Stimulated activated memory B cell treated with anti-CD40 and anti-IgM and Interleukin-4, amounts not matched to agents 10 μg/mL and 1 μg/mL and 100 μg/mL, for 72 hours (primary cell): Measurements from ENCODE around the gene LMF2.

Experiments
- ATAC-seq: fragments of 150-1000 bp; cut with Tn5 transposase; 2 replicates; pipeline ENCODE4 v1.10.0; 2021
- H3K27ac Mint-ChIP-seq: one replicate; pipeline ENCODE4 v1.8.0; 2022; ENCODE audit warnings: mild to moderate bottlenecking, mixed read lengths
- H3K27me3 Mint-ChIP-seq: one replicate; pipeline ENCODE4 v1.8.0; 2022; ENCODE audit warnings: mixed read lengths
- H3K36me3 Mint-ChIP-seq: one replicate; pipeline ENCODE4 v1.8.0; 2022; ENCODE audit warnings: mixed read lengths
- H3K4me1 Mint-ChIP-seq: one replicate; pipeline ENCODE4 v1.8.0; 2022; ENCODE audit warnings: mixed read lengths
- H3K4me3 Mint-ChIP-seq: one replicate; pipeline ENCODE4 v1.8.0; 2022; ENCODE audit warnings: mild to moderate bottlenecking, moderate library complexity, mixed read lengths
- H3K9me3 Mint-ChIP-seq: one replicate; pipeline ENCODE4 v1.8.0; 2022; ENCODE audit warnings: mixed read lengths

LMF2 gene, protein sequence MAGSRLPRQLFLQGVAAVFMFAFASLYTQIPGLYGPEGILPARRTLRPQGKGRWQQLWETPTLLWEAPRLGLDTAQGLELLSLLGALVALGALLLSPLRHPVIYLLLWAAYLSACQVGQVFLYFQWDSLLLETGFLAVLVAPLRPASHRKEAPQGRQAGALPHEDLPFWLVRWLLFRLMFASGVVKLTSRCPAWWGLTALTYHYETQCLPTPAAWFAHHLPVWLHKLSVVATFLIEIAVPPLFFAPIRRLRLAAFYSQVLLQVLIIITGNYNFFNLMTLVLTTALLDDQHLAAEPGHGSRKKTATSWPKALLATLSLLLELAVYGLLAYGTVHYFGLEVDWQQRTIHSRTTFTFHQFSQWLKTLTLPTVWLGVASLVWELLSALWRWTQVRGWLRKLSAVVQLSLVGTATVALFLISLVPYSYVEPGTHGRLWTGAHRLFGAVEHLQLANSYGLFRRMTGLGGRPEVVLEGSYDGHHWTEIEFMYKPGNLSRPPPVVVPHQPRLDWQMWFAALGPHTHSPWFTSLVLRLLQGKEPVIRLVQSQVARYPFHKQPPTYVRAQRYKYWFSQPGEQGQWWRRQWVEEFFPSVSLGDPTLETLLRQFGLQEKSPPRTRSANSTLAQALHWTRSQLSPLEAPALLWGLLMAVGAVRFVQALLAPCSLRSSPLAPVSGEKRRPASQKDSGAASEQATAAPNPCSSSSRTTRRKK

GRCh38 chr22:50507421-50507990, at the start of gene LMF2:
TSS of gene LMF2 (minus strand) at chr22:50507702. CDS start at chr22:50507675, 27 bp downstream.
- peak; percentile 89 for ATAC-seq
- Mint-ChIP-seq H3K27me3 (no peaks in the 10 kb centered on the region), H3K27ac (peak within 1 kb of the TSS; percentile 94), H3K4me1 (peaks cover 35% of the 10 kb centered on the region), H3K36me3 (peaks cover 13% of the 10 kb centered on the region), H3K4me3 (peak within 1 kb of the TSS; percentile 99), H3K9me3 (no peaks in the 10 kb centered on the region)

GRCh38 chr22:50556703-50557102, 49.2 kb upstream of the LMF2 start:
- Mint-ChIP-seq H3K27me3 (no peaks in the 10 kb centered on the region), H3K4me1 (peaks cover 3% of the 10 kb centered on the region), H3K36me3 (no peaks in the 10 kb centered on the region), H3K27ac (no peak overlapping the region), H3K4me3 (no peak overlapping the region), H3K9me3 (no peaks in the 10 kb centered on the region)
- ATAC-seq: no peak

GRCh38 chr22:50553310-50553709, 45.8 kb upstream of the LMF2 start:
- Mint-ChIP-seq H3K4me3 (no peak overlapping the region), H3K36me3 (no peaks in the 10 kb centered on the region), H3K27ac (no peak overlapping the region), H3K9me3 (no peaks in the 10 kb centered on the region), H3K27me3 (no peaks in the 10 kb centered on the region), H3K4me1 (peaks cover 18% of the 10 kb centered on the region)
- no peak for ATAC-seq

DNA sequence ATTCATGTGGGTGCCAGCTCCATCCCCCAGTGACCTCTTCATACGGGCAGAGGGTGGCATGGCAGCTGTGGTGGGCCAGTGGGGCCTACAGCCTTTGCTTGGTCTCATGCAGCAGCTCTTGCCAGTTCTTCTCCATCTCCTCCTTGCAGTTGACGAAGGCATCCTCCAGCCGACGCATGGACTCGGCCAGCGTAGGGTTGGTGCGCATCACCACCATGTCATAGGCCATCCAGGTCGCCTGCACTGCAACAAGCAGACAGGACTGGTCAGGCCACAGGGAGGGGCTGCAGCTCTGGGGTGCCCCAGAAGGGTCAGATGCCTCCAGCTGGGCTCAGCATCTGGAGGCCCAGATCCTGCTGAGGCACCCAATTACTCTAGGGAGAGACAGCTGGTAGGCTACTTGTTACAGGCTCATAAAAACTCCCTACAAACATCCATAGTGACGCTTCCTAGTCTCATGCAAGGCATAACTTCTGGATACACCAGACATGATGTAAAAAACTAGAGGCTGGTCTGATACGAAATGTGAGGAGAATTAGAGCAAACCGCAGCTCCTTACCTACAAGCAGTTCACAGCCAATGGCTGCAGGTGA, 43.8 kb upstream of the LMF2 start:
- no peak overlapping the region for H3K4me3 Mint-ChIP-seq
- no peak overlapping the region for H3K27ac Mint-ChIP-seq
- H3K9me3 Mint-ChIP-seq: no peaks in the 10 kb centered on the region
- peaks cover 27% of the 10 kb centered on the region for H3K4me1 Mint-ChIP-seq
- no peaks in the 10 kb centered on the region for H3K27me3 Mint-ChIP-seq
- H3K36me3 Mint-ChIP-seq: no peaks in the 10 kb centered on the region
- no peak for ATAC-seq

DNA sequence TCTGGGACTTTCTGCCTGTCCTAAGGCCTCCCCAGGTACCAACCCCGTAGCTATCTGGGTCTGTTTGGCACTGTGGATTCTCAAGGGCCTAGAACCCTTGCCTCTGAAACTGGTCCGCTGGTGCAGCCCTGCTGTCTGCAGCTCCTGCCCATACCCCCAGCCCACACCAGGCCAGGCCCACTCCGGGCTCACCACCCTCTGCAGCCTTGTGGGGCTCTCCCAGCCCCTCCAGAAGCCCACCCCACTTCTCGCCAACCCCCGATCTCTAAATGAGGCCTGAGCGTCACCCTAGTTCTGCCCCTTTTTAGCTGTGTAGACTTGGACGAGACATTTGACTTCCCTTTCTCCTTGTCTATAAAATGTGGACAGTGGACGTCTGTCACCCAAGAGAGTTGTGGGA, 42.9 kb upstream of the LMF2 start:
- Mint-ChIP-seq H3K4me3 (peak overlapping the region; percentile 29), H3K27ac (peak overlapping the region; percentile 43), H3K27me3 (no peaks in the 10 kb centered on the region), H3K36me3 (no peaks in the 10 kb centered on the region), H3K4me1 (peaks cover 30% of the 10 kb centered on the region), H3K9me3 (no peaks in the 10 kb centered on the region)
- no peak for ATAC-seq

DNA sequence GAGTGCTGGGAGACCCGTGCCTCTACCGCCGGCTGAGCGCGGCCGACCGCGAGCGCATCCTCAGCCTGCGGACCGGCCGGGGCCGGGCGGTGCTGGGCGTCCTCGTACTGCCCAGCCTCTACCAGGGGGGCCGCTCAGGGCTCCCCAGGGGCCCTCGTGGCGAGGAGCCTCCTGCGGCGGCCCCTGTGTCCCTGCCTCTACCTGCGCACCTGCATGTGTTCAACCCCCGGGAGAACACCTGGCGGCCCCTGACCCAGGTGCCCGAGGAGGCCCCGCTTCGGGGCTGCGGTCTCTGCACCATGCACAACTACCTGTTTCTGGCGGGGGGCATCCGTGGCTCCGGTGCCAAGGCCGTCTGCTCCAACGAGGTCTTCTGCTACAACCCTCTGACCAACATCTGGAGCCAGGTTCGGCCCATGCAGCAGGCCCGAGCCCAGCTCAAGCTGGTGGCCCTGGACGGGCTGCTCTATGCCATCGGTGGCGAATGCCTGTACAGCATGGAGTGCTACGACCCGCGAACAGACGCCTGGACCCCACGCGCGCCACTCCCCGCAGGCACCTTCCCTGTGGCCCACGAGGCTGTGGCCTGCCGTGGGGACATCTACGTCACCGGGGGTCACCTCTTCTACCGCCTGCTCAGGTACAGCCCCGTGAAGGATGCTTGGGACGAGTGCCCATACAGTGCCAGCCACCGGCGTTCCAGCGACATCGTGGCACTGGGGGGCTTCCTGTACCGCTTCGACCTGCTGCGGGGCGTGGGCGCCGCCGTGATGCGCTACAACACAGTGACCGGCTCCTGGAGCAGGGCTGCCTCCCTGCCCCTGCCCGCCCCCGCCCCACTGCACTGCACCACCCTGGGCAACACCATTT, 41.7 kb upstream of the LMF2 start:
- Mint-ChIP-seq H3K9me3 (no peaks in the 10 kb centered on the region), H3K4me3 (peak overlapping the region; percentile 66), H3K4me1 (peaks cover 42% of the 10 kb centered on the region), H3K27me3 (no peaks in the 10 kb centered on the region), H3K27ac (peak overlapping the region; percentile 76), H3K36me3 (no peaks in the 10 kb centered on the region)
- ATAC-seq: peak; percentile 27

DNA sequence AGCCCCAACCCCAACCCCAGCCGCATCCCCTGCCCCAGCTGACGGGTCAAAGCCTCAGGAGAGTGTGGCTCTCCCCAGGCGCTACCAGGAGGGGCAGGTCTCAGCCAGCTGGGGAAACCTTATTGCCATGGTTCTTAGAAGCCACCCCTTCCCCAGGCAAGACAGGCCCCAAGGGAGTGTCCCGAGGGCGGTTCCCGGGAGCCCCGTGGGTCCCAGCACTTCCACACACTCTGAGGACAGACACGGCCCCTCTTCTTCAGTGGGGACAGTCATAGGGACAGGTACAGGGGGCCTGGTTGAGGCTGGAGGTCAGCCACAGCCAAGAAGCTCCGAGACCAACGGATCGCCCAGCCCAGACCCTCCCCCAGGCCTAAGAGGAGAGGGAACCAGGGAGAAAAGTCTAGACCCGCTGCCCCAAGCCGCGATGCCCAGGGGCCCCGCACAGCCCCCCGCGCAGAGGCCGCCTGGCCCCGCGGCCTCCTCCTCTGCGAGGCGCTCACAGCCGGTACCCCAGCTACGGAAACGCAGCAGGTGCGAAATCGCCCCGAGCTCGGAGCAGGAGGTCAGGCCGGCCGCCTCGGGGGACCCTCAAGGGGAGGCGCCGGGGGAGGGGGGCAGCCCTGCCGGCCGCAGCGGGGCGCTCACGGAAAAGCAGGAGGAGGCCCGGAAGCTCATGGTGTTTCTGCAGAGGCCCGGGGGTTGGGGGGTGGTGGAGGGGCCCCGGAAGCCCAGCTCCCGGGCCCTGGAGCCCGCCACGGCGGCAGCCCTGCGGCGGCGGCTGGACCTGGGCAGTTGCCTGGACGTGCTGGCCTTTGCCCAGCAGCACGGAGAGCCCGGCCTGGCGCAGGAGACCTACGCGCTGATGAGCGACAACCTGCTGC, 40.8 kb upstream of the LMF2 start:
- ATAC-seq: peak; percentile 40
- Mint-ChIP-seq H3K27me3 (no peaks in the 10 kb centered on the region), H3K4me3 (peak overlapping the region; percentile 54), H3K27ac (peak overlapping the region; percentile 76), H3K9me3 (no peaks in the 10 kb centered on the region), H3K4me1 (peaks cover 46% of the 10 kb centered on the region), H3K36me3 (no peaks in the 10 kb centered on the region)

DNA sequence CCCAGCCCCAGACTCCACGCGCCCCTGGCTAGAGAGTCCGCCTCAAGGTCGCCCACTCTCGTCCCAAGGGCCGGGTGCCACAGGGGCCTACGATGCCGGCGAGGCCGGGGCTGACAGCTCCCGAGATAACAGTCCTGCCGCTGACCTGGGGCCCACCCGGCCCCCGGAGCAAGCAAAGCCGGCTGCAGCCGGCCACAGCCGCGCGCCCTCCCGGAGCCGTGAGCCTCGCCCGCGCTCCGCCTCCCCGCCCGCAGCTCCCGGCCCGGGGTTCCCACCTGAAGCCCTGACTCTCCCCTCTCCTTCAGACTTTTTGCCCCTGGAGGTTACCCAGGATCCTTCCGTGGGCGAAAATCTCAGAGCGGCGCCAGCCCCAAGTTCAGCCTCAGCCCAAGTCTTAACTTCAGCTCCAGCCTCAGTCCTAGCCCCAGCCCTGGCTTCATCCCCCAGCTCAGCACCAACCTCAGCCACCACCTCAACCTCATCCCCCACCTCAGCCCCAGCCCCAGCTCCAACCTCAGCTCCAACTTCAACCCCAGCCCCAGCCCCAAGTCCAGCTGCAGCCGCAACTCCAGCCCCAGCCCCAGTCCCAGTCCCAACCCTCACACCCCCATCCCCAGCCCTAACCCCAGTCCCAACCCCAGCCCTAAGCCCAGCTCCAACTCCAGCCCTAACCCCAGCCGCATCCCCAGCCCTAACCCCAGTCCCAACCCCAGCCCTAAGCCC, 39.9 kb upstream of the LMF2 start:
- Mint-ChIP-seq H3K27ac (peak overlapping the region; percentile 76), H3K4me1 (peaks cover 50% of the 10 kb centered on the region), H3K9me3 (no peaks in the 10 kb centered on the region), H3K27me3 (no peaks in the 10 kb centered on the region), H3K36me3 (no peaks in the 10 kb centered on the region), H3K4me3 (no peak overlapping the region)
- ATAC-seq: no peak

- ATAC-seq: peak; percentile 50
- H3K27me3 Mint-ChIP-seq: no peaks in the 10 kb centered on the region
- H3K36me3 Mint-ChIP-seq: no peaks in the 10 kb centered on the region
- H3K27ac Mint-ChIP-seq: peak overlapping the region; percentile 89
- H3K9me3 Mint-ChIP-seq: no peaks in the 10 kb centered on the region
- H3K4me3 Mint-ChIP-seq: no peak overlapping the region
- H3K4me1 Mint-ChIP-seq: peaks cover 53% of the 10 kb centered on the region
These were observed 39.1 kb upstream of the LMF2 start for GRCh38 chr22:50546326-50547262.

DNA sequence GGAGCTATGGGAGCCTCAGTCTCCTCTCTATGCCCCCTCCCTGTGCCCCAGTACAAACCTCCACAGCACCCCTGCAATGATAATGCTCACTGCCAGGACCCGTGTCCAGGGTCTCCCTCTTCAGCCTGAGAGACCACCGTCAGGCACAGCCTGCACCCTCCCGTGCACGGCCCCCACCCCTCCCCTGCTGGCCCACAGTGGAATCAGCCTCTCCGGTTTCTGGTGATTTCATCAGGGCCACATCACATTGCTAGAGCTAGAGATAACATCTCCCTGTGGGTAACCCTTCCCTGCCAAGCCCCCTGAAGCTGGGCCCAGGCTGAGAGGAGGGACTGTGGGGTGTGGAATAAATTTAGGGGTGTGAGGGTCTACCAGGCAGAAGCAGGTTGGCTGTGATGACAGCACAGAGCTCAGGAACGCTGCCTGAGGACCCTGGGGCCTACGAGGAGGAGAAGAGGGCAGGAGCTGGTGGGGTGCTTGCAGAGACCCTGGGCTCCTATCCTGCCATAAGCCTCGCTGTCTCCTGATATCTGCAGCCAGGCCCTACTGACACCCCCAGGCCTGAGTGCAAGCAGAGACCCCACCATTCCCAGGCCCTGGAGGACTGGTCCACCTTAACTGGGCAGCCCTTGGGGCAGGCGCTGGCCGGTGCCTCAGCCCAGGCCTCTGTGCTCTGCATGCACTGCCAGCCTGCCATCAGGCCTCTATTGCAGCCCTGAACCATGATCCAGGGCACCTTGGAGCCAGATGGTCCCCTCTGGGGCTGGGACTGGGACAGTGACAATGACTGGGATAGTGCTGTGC, 38.2 kb upstream of the LMF2 start, which contains the start of gene KLHDC7B:
Gene KLHDC7B (plus strand): TSS at position 378 of the 804 bp plus-strand sequence. CDS start 345 bp downstream, at position 723.
- Mint-ChIP-seq H3K27ac (peak within 1 kb of the TSS; percentile 89), H3K36me3 (no peaks in the 10 kb centered on the region), H3K9me3 (no peaks in the 10 kb centered on the region), H3K4me3 (no peak within 1 kb of the TSS), H3K4me1 (peaks cover 60% of the 10 kb centered on the region), H3K27me3 (no peaks in the 10 kb centered on the region)
- no peak for ATAC-seq

- H3K4me3 Mint-ChIP-seq: no peak overlapping the region
- ATAC-seq: no peak
- no peaks in the 10 kb centered on the region for H3K9me3 Mint-ChIP-seq
These were observed 37.3 kb upstream of the LMF2 start for GRCh38 chr22:50544746-50545253.

More at GRCh38 chr22:50544746-50545253, 37.3 kb upstream of the LMF2 start:
- peak overlapping the region; percentile 89 for H3K27ac Mint-ChIP-seq
- no peaks in the 10 kb centered on the region for H3K27me3 Mint-ChIP-seq
- H3K36me3 Mint-ChIP-seq: no peaks in the 10 kb centered on the region
- H3K4me1 Mint-ChIP-seq: peaks cover 60% of the 10 kb centered on the region
